Trophoblast cell (in vitro differentiated cells and primary cell): ENCODE results near the gene AGR3.

Source experiments
- DNase-seq, 2 donors: peaks; one replicate each; pipeline ENCODE4 v3.0.0-alpha.2; 2016
- H2AFZ ChIP-seq: 2 replicates; pipeline ENCODE4 v1.6.1; 2013; ENCODE audit warnings: low read length, moderate library complexity, mild to moderate bottlenecking; ENCODE audit not compliant: insufficient read depth, poor library complexity
- H2AK5ac ChIP-seq: 2 replicates; pipeline ENCODE4 v1.6.1; 2013; ENCODE audit warnings: mild to moderate bottlenecking, low read length
- H2BK120ac ChIP-seq: 2 replicates; pipeline ENCODE4 v1.6.1; 2013; ENCODE audit warnings: low read length, mild to moderate bottlenecking, moderate library complexity; ENCODE audit not compliant: insufficient read depth, poor library complexity
- H2BK12ac ChIP-seq: 2 replicates; pipeline ENCODE4 v1.6.1; 2013; ENCODE audit warnings: mild to moderate bottlenecking, low read length, moderate library complexity
- H2BK5ac ChIP-seq: 2 replicates; pipeline ENCODE4 v1.6.1; 2013; ENCODE audit warnings: low read length, low read depth, moderate library complexity, mild to moderate bottlenecking; ENCODE audit not compliant: poor library complexity
- H3K14ac ChIP-seq: 2 replicates; pipeline ENCODE4 v1.6.1; 2013; ENCODE audit warnings: mild to moderate bottlenecking, low read length
- H3K18ac ChIP-seq: 2 replicates; pipeline ENCODE4 v1.6.1; 2013; ENCODE audit warnings: mild to moderate bottlenecking, low read length
- H3K23ac ChIP-seq: 2 replicates; pipeline ENCODE4 v1.6.1; 2013; ENCODE audit warnings: low read length
- H3K27ac ChIP-seq: 2 replicates; pipeline ENCODE4 v1.5.1; 2013; ENCODE audit warnings: low read depth, mild to moderate bottlenecking, inconsistent platforms, low read length, moderate library complexity
- H3K27me3 ChIP-seq: 2 replicates; pipeline ENCODE4 v1.6.1; 2013; ENCODE audit warnings: inconsistent platforms, mild to moderate bottlenecking, low read length, moderate library complexity; ENCODE audit not compliant: insufficient read depth
- H3K36me3 ChIP-seq, 2 experiments: 1 replicate in 1 of 2; 2 replicates in 1 of 2; pipeline ENCODE4 v1.6.1; 2013; ENCODE audit warnings: low read length in 2 of 2, mild to moderate bottlenecking in 2 of 2, moderate library complexity in 1 of 2; ENCODE audit not compliant: insufficient read depth in 2 of 2, control insufficient read depth in 1 of 2
- H3K4ac ChIP-seq: 2 replicates; pipeline ENCODE4 v1.6.1; 2013; ENCODE audit warnings: low read depth, mild to moderate bottlenecking, low read length, moderate library complexity
- H3K4me1 ChIP-seq, 2 experiments: 1 replicate in 1 of 2; 2 replicates in 1 of 2; pipeline ENCODE4 v1.6.1; 2013; ENCODE audit warnings: low read length in 2 of 2, mild to moderate bottlenecking in 2 of 2, moderate library complexity in 1 of 2; ENCODE audit not compliant: insufficient read depth in 2 of 2, control insufficient read depth in 1 of 2
- H3K4me2 ChIP-seq: 2 replicates; pipeline ENCODE4 v1.6.1; 2013; ENCODE audit warnings: inconsistent platforms, mild to moderate bottlenecking, low read length, moderate library complexity
- H3K4me3 ChIP-seq: 2 replicates; pipeline ENCODE4 v1.5.1; 2013; ENCODE audit warnings: mild to moderate bottlenecking, low read depth, low read length, inconsistent platforms
- H3K79me1 ChIP-seq: one replicate; pipeline ENCODE4 v1.6.1; 2013; ENCODE audit warnings: low read length
- H3K79me2 ChIP-seq: 2 replicates; pipeline ENCODE4 v1.6.1; 2013; ENCODE audit warnings: low read length, mild to moderate bottlenecking; ENCODE audit not compliant: control insufficient read depth, insufficient read depth, poor library complexity
- H3K9ac ChIP-seq: 2 replicates; pipeline ENCODE4 v1.6.1; 2013; ENCODE audit warnings: mild to moderate bottlenecking, low read length
- H3K9me3 ChIP-seq: 2 replicates; pipeline ENCODE4 v1.6.1; 2013; ENCODE audit warnings: low read depth, mild to moderate bottlenecking, control low read depth, inconsistent platforms, low read length; ENCODE audit not compliant: insufficient read depth
- H4K12ac ChIP-seq: 2 replicates; pipeline ENCODE4 v1.6.1; 2013; ENCODE audit warnings: low read depth, mild to moderate bottlenecking, low read length, moderate library complexity
- H4K8ac ChIP-seq: 2 replicates; pipeline ENCODE4 v1.6.1; 2013; ENCODE audit warnings: low read depth, mild to moderate bottlenecking, low read length, moderate library complexity
- H4K91ac ChIP-seq: one replicate; pipeline ENCODE4 v1.6.1; 2013; ENCODE audit warnings: low read depth, mild to moderate bottlenecking, low read length, moderate library complexity
- WGBS: extraction: QIAGEN DNeasy Blood & Tissue Kit; methylation state at CpG from one replicate; pipeline ENCODE4 v1.1.7; 2013; ENCODE audit warnings: missing lambda C conversion rate; ENCODE audit not compliant: insufficient read length, insufficient coverage; ENCODE audit errors: extremely low coverage; 5-methylcytosine and 5-hydroxymethylcytosine counted together

Gene AGR3

GRCh38 chr7:16846601-16847165 lies 35.1 kb downstream of the AGR3 start:
- H3K23ac ChIP-seq: no peak overlapping the region
- no peak overlapping the region for H2AK5ac ChIP-seq
- peak; percentile 27 to 71 for DNase-seq
- no peak overlapping the region for H3K14ac ChIP-seq
- H3K79me2 ChIP-seq: no peaks in the 10 kb centered on the region
- H3K4ac ChIP-seq: no peak overlapping the region
- no peaks in the 10 kb centered on the region for H3K36me3 ChIP-seq
- no peak overlapping the region for H3K4me2 ChIP-seq
- no peak overlapping the region for H4K91ac ChIP-seq
- no peak overlapping the region for H4K12ac ChIP-seq
- no peak overlapping the region for H3K27ac ChIP-seq
- H3K79me1 ChIP-seq: no peaks in the 10 kb centered on the region
- H3K9me3 ChIP-seq: no peaks in the 10 kb centered on the region
- WGBS: no CpG with 5 or more reads among the region's 2 CpGs
- H2BK12ac ChIP-seq: no peak overlapping the region
- H3K9ac ChIP-seq: no peak overlapping the region
- H4K8ac ChIP-seq: no peak overlapping the region
- no peak overlapping the region for H2AFZ ChIP-seq
- peaks cover 4 to 7% of the 10 kb centered on the region in 2 experiments for H3K4me1 ChIP-seq
- H3K27me3 ChIP-seq: no peaks in the 10 kb centered on the region
- H3K4me3 ChIP-seq: no peak overlapping the region
- no peak overlapping the region for H2BK5ac ChIP-seq
- no peak overlapping the region for H3K18ac ChIP-seq
- no peak overlapping the region for H2BK120ac ChIP-seq

DNA sequence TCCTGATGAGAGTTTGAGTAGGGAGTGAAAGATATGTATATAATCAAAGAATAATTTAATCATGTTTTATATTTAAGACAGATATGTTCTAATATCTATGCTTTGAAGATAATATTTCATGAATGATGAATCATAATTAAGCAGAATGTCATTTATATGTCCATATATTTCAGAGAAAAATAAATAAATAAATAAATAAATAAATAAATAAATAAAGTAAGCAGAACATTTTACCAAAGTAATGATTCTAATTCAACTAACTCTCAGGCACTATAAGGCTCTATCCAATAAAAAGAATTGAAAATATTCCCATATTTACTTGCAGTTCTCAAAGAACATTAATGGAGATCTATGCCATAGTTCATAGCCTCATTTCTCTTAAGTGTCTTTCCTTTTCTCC lies 36.0 kb downstream of the AGR3 start:
- Histone ChIP-seq H2BK12ac (no peak overlapping the region), H4K91ac (no peak overlapping the region), H3K4ac (no peak overlapping the region), H3K79me2 (no peaks in the 10 kb centered on the region), H3K9me3 (no peaks in the 10 kb centered on the region), H3K9ac (no peak overlapping the region), H3K27me3 (no peaks in the 10 kb centered on the region), H4K8ac (no peak overlapping the region), H3K79me1 (no peaks in the 10 kb centered on the region), H3K27ac (no peak overlapping the region), H3K4me1 (peaks cover 4 to 7% of the 10 kb centered on the region in 2 experiments), H2AFZ (no peak overlapping the region), H2BK120ac (no peak overlapping the region), H3K36me3 (no peaks in the 10 kb centered on the region), H4K12ac (no peak overlapping the region), H3K23ac (no peak overlapping the region), H3K4me2 (no peak overlapping the region), H2AK5ac (no peak overlapping the region), H3K4me3 (no peak overlapping the region), H2BK5ac (no peak overlapping the region), H3K18ac (no peak overlapping the region), H3K14ac (no peak overlapping the region)
- no peak for DNase-seq

GRCh38 chr7:16841681-16842080 lies 40.1 kb downstream of the AGR3 start:
- Histone ChIP-seq H3K36me3 (no peaks in the 10 kb centered on the region), H2BK120ac (no peak overlapping the region), H2AK5ac (no peak overlapping the region), H3K79me2 (no peaks in the 10 kb centered on the region), H3K4me2 (no peak overlapping the region), H3K27me3 (no peaks in the 10 kb centered on the region), H3K14ac (no peak overlapping the region), H3K4ac (no peak overlapping the region), H3K9ac (no peak overlapping the region), H3K9me3 (no peaks in the 10 kb centered on the region), H3K4me3 (no peak overlapping the region), H4K12ac (no peak overlapping the region), H4K8ac (no peak overlapping the region), H3K18ac (no peak overlapping the region), H3K4me1 (no peaks in the 10 kb centered on the region), H3K79me1 (no peaks in the 10 kb centered on the region), H2BK12ac (no peak overlapping the region), H2BK5ac (no peak overlapping the region), H3K23ac (no peak overlapping the region), H4K91ac (no peak overlapping the region), H3K27ac (no peak overlapping the region), H2AFZ (no peak overlapping the region)
- DNase-seq: peak; percentile 89
- no CpG with 5 or more reads among the region's 4 CpGs for WGBS

GRCh38 chr7:16840094-16840493 lies 41.7 kb downstream of the AGR3 start:
- H4K8ac ChIP-seq: no peak overlapping the region

More at GRCh38 chr7:16840094-16840493, 41.7 kb downstream of the AGR3 start:
- Histone ChIP-seq H3K36me3 (no peaks in the 10 kb centered on the region), H2BK120ac (no peak overlapping the region), H4K12ac (no peak overlapping the region), H3K27ac (no peak overlapping the region), H3K9me3 (no peaks in the 10 kb centered on the region), H4K91ac (peak overlapping the region; percentile 2), H3K18ac (no peak overlapping the region), H3K9ac (no peak overlapping the region), H2BK5ac (no peak overlapping the region), H3K79me2 (no peaks in the 10 kb centered on the region), H2AK5ac (no peak overlapping the region), H2AFZ (no peak overlapping the region), H2BK12ac (peak overlapping the region; percentile 4), H3K79me1 (no peaks in the 10 kb centered on the region), H3K14ac (no peak overlapping the region), H3K23ac (no peak overlapping the region), H3K4me1 (no peaks in the 10 kb centered on the region), H3K4me3 (no peak overlapping the region), H3K27me3 (no peaks in the 10 kb centered on the region), H3K4ac (no peak overlapping the region), H3K4me2 (no peak overlapping the region)
- peak in 1 of 2 donors; percentile 53 for DNase-seq
- WGBS: no CpG with 5 or more reads among the region's 6 CpGs
